Measurements from ENCODE around the gene RLBP1.

DNA sequence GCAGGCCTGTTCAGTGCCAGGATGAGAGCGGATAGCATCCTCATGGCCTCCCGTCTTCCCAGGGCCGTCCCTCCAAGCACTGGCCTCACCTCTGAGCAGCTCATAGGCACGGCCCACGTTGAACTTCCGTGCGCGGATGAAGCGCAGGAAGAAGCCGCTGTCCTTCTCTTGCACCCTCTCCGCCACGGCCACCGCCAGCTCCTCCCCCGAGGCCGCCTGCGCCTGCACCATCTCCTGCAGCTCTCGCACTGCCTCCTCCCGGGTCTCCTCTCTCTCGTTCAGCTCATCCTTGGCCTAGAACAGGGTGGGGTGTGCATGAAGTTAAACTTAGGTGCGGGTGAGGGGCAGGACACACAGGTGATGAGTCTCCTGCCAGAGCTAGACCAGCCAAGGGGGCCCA, 4.3 kb downstream of the RLBP1 start:
- TF ChIP-seq ZXDB (tag by site-specific recombination; IDR thresholded peaks at IDR 0.05) (no peak), ZNF555 (tag by site-specific recombination; conservative IDR thresholded peaks at IDR 0.05) (no peak), ZNF169 (tag by site-specific recombination; IDR thresholded peaks at IDR 0.05) (no peak), SP2 (tag by site-specific recombination; IDR thresholded peaks at IDR 0.05) (no peak), ZBTB8A (tag by site-specific recombination; IDR thresholded peaks at IDR 0.05) (no peak), ZFP41 (tag by site-specific recombination; IDR thresholded peaks at IDR 0.05; ENCODE audit: borderline replicate concordance) (no peak), RBAK (tag by site-specific recombination; IDR thresholded peaks at IDR 0.05) (no peak), ZBTB7A (tag by site-specific recombination; IDR thresholded peaks at IDR 0.05; ENCODE audit: low read depth) (no peak)
- TF ChIP-seq, protein P1, sequence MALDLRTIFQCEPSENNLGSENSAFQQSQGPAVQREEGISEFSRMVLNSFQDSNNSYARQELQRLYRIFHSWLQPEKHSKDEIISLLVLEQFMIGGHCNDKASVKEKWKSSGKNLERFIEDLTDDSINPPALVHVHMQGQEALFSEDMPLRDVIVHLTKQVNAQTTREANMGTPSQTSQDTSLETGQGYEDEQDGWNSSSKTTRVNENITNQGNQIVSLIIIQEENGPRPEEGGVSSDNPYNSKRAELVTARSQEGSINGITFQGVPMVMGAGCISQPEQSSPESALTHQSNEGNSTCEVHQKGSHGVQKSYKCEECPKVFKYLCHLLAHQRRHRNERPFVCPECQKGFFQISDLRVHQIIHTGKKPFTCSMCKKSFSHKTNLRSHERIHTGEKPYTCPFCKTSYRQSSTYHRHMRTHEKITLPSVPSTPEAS (tag by site-specific recombination; IDR thresholded peaks at IDR 0.05), result no peak
- TF ChIP-seq, protein P2, sequence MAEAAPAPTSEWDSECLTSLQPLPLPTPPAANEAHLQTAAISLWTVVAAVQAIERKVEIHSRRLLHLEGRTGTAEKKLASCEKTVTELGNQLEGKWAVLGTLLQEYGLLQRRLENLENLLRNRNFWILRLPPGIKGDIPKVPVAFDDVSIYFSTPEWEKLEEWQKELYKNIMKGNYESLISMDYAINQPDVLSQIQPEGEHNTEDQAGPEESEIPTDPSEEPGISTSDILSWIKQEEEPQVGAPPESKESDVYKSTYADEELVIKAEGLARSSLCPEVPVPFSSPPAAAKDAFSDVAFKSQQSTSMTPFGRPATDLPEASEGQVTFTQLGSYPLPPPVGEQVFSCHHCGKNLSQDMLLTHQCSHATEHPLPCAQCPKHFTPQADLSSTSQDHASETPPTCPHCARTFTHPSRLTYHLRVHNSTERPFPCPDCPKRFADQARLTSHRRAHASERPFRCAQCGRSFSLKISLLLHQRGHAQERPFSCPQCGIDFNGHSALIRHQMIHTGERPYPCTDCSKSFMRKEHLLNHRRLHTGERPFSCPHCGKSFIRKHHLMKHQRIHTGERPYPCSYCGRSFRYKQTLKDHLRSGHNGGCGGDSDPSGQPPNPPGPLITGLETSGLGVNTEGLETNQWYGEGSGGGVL (tag by site-specific recombination; IDR thresholded peaks at IDR 0.05), result no peak
- TF ChIP-seq, protein P3, sequence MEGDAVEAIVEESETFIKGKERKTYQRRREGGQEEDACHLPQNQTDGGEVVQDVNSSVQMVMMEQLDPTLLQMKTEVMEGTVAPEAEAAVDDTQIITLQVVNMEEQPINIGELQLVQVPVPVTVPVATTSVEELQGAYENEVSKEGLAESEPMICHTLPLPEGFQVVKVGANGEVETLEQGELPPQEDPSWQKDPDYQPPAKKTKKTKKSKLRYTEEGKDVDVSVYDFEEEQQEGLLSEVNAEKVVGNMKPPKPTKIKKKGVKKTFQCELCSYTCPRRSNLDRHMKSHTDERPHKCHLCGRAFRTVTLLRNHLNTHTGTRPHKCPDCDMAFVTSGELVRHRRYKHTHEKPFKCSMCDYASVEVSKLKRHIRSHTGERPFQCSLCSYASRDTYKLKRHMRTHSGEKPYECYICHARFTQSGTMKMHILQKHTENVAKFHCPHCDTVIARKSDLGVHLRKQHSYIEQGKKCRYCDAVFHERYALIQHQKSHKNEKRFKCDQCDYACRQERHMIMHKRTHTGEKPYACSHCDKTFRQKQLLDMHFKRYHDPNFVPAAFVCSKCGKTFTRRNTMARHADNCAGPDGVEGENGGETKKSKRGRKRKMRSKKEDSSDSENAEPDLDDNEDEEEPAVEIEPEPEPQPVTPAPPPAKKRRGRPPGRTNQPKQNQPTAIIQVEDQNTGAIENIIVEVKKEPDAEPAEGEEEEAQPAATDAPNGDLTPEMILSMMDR (tag by site-specific recombination; IDR thresholded peaks at IDR 0.05), result no peak
- TF ChIP-seq, protein P4, sequence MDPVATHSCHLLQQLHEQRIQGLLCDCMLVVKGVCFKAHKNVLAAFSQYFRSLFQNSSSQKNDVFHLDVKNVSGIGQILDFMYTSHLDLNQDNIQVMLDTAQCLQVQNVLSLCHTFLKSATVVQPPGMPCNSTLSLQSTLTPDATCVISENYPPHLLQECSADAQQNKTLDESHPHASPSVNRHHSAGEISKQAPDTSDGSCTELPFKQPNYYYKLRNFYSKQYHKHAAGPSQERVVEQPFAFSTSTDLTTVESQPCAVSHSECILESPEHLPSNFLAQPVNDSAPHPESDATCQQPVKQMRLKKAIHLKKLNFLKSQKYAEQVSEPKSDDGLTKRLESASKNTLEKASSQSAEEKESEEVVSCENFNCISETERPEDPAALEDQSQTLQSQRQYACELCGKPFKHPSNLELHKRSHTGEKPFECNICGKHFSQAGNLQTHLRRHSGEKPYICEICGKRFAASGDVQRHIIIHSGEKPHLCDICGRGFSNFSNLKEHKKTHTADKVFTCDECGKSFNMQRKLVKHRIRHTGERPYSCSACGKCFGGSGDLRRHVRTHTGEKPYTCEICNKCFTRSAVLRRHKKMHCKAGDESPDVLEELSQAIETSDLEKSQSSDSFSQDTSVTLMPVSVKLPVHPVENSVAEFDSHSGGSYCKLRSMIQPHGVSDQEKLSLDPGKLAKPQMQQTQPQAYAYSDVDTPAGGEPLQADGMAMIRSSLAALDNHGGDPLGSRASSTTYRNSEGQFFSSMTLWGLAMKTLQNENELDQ (tag by site-specific recombination; IDR thresholded peaks at IDR 0.05; ENCODE audit: low read depth), result no peak
- TF ChIP-seq, protein P5, sequence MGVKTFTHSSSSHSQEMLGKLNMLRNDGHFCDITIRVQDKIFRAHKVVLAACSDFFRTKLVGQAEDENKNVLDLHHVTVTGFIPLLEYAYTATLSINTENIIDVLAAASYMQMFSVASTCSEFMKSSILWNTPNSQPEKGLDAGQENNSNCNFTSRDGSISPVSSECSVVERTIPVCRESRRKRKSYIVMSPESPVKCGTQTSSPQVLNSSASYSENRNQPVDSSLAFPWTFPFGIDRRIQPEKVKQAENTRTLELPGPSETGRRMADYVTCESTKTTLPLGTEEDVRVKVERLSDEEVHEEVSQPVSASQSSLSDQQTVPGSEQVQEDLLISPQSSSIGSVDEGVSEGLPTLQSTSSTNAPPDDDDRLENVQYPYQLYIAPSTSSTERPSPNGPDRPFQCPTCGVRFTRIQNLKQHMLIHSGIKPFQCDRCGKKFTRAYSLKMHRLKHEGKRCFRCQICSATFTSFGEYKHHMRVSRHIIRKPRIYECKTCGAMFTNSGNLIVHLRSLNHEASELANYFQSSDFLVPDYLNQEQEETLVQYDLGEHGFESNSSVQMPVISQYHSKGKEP (tag by site-specific recombination; IDR thresholded peaks at IDR 0.05), result no peak
- TF ChIP-seq, protein P6, sequence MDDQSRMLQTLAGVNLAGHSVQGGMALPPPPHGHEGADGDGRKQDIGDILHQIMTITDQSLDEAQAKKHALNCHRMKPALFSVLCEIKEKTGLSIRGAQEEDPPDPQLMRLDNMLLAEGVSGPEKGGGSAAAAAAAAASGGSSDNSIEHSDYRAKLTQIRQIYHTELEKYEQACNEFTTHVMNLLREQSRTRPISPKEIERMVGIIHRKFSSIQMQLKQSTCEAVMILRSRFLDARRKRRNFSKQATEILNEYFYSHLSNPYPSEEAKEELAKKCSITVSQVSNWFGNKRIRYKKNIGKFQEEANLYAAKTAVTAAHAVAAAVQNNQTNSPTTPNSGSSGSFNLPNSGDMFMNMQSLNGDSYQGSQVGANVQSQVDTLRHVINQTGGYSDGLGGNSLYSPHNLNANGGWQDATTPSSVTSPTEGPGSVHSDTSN (CRISPR knock-in tag; IDR thresholded peaks at IDR 0.05), result no peak

Measured in HEK293 (cell line).